ENCODE results near the gene EBI3. TPM values are rescaled to one million over a fixed set of nuclear protein-coding genes. Genes with fewer than 3 reads are reported as not detected.

The EBI3 gene
- total and polyA plus RNA-seq, 2 of the 13 experiments (the other 11 are each of a cell fraction or from before 2014, with no cell fraction given) = 3.4 TPM; not detected in 1

DNA sequence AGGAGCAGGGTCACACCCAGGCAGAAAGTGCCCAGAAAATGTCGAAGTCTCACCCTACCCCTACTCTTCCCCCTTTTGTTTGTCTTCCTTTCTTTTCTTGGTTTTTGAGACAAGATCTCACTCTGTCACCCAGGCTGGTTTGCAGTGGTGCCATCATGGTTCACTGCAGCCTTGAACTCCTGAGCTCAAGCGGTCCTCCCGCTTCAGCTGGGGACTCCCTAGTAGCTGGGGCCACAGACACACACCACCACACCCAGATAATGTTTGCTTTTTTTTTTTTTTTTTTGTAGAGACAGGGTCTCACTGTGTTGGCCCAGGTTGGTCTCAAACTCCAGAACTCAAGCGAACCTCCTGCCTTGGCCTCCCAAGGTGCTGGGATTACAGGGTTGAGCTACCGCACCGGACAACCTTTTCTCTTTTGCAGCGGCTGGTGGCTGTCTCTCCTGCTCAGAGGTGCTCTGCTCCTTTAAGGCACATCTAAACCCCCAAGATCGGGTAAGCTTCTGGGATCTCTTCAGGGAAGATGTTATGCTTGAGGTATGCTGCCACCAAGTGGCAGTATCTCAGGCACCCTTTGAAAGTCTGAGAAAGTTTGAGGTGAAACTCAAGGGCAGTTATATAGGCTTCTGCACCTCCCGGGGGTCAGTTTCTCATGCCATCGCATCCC lies 22.4 kb upstream of the EBI3 start:
- intact Hi-C loops (cut with micrococcal nuclease; ENCODE audit: unreplicated experiment) (no loop called here), in situ Hi-C loops (cut with HindIII; ENCODE audit: extremely low pct_ligation_motif_present, low pct_unique_long_range_greater_than_20kb) (loop anchor here (25.0 kb wide), 1 partner anchor 345 kb away; the partner anchor contains the start of gene ZFR2)
- no peak overlapping the region for H3K4me2 ChIP-seq (ENCODE audit: low read depth, low read length)
- H3K4me1 ChIP-seq (ENCODE audit: insufficient read depth, low read length) = peaks cover 16% of the 10 kb centered on the region
- ATAC-seq (no peak), FAIRE-seq (no peak), DNase-seq (ENCODE audit: low spot score) (no peak)
- H2AFZ ChIP-seq (ENCODE audit: low read length) = no peak overlapping the region
- no peaks in the 10 kb centered on the region for H4K20me1 ChIP-seq (ENCODE audit: insufficient read depth, low read length)
- no peaks in the 10 kb centered on the region for H3K36me3 ChIP-seq (replicated peaks in 1 of 2; ENCODE audit: control insufficient read depth in 1 of 2, insufficient read depth in 2 of 2, low read length in 2 of 2)
- no peak overlapping the region for H3K4me3 ChIP-seq (replicated peaks in 1 of 3; ENCODE audit: insufficient read depth in 1 of 3, low read depth in 2 of 3, low read length in 3 of 3)
- no peaks in the 10 kb centered on the region for H3K79me2 ChIP-seq (ENCODE audit: insufficient read depth, low read length)
- CTCF ChIA-PET (ENCODE audit: low intra/inter-chr PET ratio, low total read pairs) = no interaction called here
- no peaks in the 10 kb centered on the region for H3K9me3 ChIP-seq (ENCODE audit: low read length)
- 41% methylated on average over 10 of the region's 10 CpGs for WGBS (ENCODE audit: low lambda C conversion rate)
- BruUV-seq (replicated peaks) = no TSS peak
- POLR2A ChIA-PET = no interaction called here
- peaks cover 3 to 5% of the 10 kb centered on the region in 2 experiments; a peak in 4 of 5 replicates for H3K27me3 ChIP-seq (ENCODE audit: control insufficient read depth in 1 of 2, insufficient read depth in 2 of 2, low read length in 2 of 2)
- TF ChIP-seq, protein P1, sequence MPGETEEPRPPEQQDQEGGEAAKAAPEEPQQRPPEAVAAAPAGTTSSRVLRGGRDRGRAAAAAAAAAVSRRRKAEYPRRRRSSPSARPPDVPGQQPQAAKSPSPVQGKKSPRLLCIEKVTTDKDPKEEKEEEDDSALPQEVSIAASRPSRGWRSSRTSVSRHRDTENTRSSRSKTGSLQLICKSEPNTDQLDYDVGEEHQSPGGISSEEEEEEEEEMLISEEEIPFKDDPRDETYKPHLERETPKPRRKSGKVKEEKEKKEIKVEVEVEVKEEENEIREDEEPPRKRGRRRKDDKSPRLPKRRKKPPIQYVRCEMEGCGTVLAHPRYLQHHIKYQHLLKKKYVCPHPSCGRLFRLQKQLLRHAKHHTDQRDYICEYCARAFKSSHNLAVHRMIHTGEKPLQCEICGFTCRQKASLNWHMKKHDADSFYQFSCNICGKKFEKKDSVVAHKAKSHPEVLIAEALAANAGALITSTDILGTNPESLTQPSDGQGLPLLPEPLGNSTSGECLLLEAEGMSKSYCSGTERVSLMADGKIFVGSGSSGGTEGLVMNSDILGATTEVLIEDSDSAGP (CRISPR knock-in tag; IDR thresholded peaks at IDR 0.05; ENCODE audit: borderline replicate concordance) = peak; percentile 83
- TF ChIP-seq STAG1 (CRISPR knock-in tag; IDR thresholded peaks at IDR 0.05) (peak; percentile 51), ZNF570 (CRISPR knock-in tag; IDR thresholded peaks at IDR 0.05; ENCODE audit: borderline replicate concordance) (no peak), ZNF263 (CRISPR knock-in tag; IDR thresholded peaks at IDR 0.05) (peak; percentile 80), GTF3A (CRISPR knock-in tag; conservative IDR thresholded peaks at IDR 0.05) (no peak), ZNF121 (CRISPR knock-in tag; IDR thresholded peaks at IDR 0.05) (peak; percentile 67; the same call in 1 of the 2 replicates)
- TF ChIP-seq, protein P2, sequence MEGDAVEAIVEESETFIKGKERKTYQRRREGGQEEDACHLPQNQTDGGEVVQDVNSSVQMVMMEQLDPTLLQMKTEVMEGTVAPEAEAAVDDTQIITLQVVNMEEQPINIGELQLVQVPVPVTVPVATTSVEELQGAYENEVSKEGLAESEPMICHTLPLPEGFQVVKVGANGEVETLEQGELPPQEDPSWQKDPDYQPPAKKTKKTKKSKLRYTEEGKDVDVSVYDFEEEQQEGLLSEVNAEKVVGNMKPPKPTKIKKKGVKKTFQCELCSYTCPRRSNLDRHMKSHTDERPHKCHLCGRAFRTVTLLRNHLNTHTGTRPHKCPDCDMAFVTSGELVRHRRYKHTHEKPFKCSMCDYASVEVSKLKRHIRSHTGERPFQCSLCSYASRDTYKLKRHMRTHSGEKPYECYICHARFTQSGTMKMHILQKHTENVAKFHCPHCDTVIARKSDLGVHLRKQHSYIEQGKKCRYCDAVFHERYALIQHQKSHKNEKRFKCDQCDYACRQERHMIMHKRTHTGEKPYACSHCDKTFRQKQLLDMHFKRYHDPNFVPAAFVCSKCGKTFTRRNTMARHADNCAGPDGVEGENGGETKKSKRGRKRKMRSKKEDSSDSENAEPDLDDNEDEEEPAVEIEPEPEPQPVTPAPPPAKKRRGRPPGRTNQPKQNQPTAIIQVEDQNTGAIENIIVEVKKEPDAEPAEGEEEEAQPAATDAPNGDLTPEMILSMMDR (CRISPR knock-in tag; IDR thresholded peaks at IDR 0.05) = peak; percentile 56
- TF ChIP-seq, protein P3, sequence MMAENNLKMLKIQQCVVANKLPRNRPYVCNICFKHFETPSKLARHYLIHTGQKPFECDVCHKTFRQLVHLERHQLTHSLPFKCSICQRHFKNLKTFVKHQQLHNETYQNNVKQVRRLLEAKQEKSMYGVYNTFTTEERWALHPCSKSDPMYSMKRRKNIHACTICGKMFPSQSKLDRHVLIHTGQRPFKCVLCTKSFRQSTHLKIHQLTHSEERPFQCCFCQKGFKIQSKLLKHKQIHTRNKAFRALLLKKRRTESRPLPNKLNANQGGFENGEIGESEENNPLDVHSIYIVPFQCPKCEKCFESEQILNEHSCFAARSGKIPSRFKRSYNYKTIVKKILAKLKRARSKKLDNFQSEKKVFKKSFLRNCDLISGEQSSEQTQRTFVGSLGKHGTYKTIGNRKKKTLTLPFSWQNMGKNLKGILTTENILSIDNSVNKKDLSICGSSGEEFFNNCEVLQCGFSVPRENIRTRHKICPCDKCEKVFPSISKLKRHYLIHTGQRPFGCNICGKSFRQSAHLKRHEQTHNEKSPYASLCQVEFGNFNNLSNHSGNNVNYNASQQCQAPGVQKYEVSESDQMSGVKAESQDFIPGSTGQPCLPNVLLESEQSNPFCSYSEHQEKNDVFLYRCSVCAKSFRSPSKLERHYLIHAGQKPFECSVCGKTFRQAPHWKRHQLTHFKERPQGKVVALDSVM (CRISPR knock-in tag; IDR thresholded peaks at IDR 0.05) = peak; percentile 53; the same call in 1 of the 2 replicates
- H3K9ac ChIP-seq (ENCODE audit: insufficient read depth, low read depth, low read length) = no peak overlapping the region
- no peak overlapping the region for H3K27ac ChIP-seq (ENCODE audit: extremely low read length, insufficient read depth, low read length)
